HG03060 (cell line): ENCODE data around the gene CUX1.
"Not testable (repeated sequence)": the region's sequence is repeated elsewhere in the genome, so short reads cannot be mapped to it uniquely, and the experiment has no call there.

Experiments
- ATAC-seq: cut with Tn5 transposase; IDR thresholded peaks from one replicate; pipeline ENCODE4 v1.9.1; 2021; ENCODE audit warnings: low read depth, moderate number of reproducible peaks; ENCODE audit not compliant: unreplicated experiment

CUX1 gene

DNA sequence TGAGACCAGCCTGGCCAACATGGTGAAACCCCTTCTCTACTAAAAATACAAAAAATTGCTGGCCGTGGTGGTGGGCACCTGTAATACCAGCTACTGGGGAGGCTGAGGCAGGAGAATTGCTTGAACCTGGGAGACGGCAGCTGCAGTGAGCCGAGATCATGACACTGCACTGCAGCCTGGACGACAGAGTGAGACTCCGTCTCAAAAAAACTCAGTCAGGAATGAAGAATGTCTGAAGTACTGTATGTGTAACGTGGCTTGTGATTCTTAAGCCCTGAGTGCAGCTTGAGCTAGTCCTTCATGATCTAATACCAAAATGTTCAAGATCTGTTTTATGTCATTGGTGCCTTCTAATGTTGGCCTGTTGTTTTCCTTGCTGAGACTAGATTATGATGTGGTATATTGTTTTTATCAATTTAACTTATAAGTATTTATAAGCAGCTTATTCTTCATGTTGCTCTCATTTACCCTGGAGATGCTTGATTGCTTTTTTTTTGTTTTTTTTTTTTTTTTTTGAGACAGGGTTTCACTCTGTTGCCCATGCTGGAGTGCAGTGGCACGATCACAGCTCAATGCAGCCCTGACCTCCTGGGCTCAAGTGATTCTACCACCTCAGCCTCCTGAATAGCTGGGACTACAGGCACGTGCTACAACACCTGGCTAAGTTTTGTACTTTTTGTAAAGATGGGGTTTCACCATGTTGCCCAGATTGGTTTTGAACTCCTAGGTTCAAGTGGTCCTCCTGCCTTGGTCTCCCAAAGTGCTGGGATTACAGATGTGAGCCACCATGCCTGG lies 513.4 kb downstream of the CUX1 start:
- not testable (repeated sequence) for ATAC-seq
